GM21526 (cell line): ENCODE data around the gene AKAP14.
"Not testable (repeated sequence)": the region's sequence is repeated elsewhere in the genome, so short reads cannot be mapped to it uniquely, and the experiment has no call there.

Experiments used
- ATAC-seq: cut with Tn5 transposase; IDR thresholded peaks from one replicate; pipeline ENCODE4 v1.9.1; 2021; ENCODE audit warnings: moderate library complexity; ENCODE audit not compliant: unreplicated experiment, low FRiP score

The AKAP14 gene

GRCh38 chrX:119919835-119920585, 24.3 kb downstream of the AKAP14 start:
- ATAC-seq = no peak

DNA sequence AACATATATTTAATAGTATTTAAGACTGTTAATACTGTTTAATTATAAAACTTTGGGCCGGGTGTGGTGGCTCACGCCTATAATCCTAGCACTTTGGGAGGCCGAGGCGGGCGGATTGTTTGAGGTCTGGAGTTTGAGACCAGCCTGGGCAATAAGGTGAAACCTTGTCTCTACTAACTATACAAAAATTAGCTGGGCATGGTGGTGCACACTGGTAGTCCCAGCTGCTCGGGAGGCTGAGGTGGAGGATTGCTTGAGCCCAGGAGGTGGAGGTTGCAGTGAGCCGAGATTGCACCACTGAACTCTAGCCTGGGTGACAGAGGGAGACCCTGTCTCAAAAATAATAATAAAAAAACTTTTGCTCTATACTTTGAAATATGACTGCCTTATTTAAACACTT, 26.7 kb downstream of the AKAP14 start:
- ATAC-seq = not testable (repeated sequence)

DNA sequence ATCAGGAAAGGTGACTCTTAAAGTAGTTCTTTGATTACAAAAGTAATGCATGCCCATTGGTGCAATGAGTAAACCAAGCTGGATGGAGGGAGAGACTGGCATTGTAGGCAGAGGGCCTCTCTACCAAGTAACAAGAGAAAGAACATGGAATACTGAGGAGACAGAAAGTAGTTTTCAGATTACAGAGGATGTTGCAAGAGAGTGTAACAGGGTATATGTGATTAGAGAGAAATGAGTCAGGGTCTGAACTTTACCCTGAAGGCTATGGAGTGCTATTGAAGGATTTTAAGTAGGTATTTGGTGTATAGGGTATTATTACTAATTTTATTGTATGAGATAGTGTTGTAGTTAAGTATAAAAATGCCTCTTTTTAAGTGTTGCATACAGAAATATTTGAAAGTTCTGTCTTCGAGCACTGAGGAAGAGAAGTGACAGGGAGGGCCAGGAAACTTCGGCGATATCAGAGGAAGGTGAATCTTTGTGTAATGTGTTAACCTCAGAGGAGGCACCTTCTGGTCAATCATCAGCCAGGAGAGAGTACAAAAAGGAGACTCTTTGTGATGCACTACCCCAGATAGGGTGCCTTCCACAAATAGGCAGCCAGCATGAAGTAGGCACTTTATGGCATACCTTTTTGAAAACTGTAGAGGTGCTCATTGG, 39.7 kb downstream of the AKAP14 start:
- ATAC-seq = no peak

- ATAC-seq = no peak
Measured at GRCh38 chrX:119941336-119941735, 45.6 kb downstream of the AKAP14 start.

DNA sequence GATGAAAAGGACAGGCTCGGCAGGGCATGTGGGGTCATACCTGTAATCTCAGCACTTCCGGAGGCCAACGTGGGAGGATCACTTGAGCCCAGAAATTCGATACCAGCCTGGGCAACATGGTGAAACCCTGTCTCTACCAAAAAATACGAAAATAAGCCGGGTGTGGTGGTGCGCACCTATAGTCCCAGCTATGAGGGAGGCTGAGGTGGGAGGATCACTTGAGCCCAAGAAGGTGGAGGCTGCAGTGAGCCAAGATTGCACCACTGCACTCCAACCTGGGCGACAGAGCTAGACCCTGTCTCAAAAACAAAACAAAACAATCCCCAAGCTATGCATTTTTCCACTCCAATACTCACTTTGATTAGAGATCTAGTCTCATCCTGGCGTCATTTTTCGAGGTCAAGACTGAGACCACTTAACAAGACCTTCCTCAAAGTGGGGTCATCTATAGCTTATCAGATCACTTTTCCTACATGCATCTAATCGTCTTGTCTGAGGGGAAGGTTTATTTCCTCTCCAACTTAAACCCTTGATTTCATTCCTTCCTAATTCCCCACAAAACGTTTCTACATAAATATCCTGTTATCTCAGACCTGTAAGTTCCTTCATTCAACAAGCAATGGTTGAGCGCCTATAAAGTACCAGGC, 46.6 kb downstream of the AKAP14 start:
- no peak for ATAC-seq

GRCh38 chrX:119942831-119943184, 47.1 kb downstream of the AKAP14 start:
- ATAC-seq = peak; percentile 2

GRCh38 chrX:119943185-119943988, 47.7 kb downstream of the AKAP14 start, which contains the start of gene NKAP:
NKAP (minus strand) TSS chrX:119943751; CDS start chrX:119943605, 146 bp downstream.
- ATAC-seq = peak; percentile 79

DNA sequence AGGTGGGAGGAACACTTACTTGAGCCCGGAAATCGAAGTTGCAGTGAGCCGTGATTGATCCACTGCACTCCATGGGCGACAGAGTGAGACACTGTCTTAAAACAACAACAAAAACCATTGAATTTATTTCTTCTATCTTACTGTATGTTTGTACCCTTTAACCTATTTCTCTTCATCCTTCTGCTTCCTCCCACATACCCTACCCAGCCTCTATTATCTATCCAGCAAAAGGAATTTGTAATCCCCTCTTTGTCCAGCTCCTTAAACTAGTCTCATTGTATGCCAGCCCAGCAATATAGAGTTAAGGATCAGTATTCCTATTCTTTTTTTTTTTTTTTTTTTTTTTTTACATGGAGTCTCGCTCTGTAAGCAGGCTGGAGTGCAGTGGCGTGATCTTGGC, 49.8 kb downstream of the AKAP14 start:
- no peak for ATAC-seq

DNA sequence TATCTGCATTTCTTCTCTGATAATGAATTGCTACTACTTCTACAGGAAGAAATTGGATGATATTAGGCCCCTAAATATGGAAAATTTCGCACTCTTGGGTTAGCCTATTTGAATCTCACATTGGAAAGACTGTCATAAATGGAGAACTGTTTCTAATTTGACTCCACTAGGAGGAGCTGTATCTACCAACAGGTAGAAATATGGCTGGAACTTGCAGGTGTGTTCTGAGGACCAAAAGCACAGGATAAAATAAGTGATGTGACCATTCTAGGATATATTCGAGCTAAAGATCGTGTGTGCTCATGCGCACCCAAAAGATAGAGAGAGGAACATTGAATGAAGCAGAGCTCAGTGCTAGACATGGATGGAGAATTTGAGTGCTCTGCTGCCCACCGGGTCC, 52.7 kb downstream of the AKAP14 start:
- ATAC-seq = no peak

- ATAC-seq = no peak
Measured at GRCh38 chrX:119954374-119954773, 58.7 kb downstream of the AKAP14 start.

- not testable (repeated sequence) for ATAC-seq
Measured at GRCh38 chrX:119955807-119956570, 60.3 kb downstream of the AKAP14 start.

DNA sequence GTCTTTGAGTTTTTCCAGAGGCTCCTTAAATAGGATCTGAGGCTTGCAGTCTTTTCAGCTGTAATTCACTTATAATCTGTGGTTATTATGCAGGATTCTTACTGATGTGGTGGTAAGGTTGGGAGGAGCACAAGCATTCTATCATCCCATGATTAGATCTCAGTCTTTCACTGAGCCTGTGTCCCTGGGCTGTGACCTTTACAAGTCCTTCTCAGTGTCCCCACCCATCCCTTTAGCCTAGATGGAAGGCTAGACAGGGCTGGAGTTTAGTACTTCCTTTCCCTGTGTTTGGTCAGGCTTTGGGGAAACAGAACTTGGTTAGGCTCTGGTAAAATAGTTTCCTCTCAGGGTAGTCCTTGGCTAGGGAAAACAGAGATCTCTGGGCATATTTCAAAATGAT, 64.9 kb downstream of the AKAP14 start:
- no peak for ATAC-seq

DNA sequence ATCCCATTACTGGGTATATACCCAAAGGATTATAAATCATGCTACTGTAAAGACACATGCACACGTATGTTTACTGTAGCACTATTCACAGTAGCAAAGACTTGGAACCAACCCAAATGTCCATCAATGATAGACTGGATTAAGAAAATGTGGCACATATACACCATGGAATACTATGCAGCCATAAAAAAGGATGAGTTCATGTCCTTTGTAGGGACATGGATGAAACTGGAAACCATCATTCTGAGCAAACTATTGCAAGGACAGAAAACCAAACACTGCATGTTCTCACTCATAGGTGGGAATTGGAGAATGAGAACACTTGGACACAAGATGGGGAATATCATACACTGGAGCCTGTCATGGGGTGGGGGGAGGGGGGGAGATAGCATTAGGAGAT, 71.1 kb downstream of the AKAP14 start:
- not testable (repeated sequence) for ATAC-seq
